Measurements from ENCODE around the gene ESRRA. TPM values are rescaled to one million over a fixed set of nuclear protein-coding genes. Genes with fewer than 3 reads are reported as not detected.
A peak's percentile ranks its signal among the peaks of the same experiment; 100 is the strongest.

ESRRA gene
- total and polyA plus RNA-seq, 2 of the 13 experiments (the other 11 are each of a cell fraction or from before 2014, with no cell fraction given) = 18.1 to 36.3 TPM

DNA sequence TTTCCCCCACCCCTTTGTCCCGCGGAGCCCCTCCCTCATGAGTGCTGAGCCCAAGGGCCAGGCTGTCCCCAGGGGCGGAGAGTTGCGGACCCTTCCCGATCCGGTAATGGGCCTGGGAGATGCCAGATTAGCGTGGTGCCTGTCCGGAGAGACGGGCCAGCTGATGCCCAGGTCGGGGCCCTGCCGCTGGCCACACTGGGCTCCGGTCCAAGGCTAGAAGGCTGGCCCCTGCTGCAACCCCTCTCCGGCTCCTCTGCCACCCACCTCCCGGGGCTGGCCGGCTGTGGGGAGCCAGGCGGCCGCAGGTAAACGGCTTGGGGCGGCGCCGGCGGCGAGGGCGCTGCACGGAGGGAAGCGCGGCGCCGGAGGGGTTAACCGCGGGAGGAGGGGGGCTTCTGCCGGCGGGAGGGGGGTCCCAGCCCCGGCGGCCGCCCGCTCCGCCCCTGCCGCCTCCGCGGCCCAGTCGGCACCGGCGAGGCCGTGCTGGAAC is 14.0 kb upstream of the ESRRA start, which contains the start of gene KCNK4:
TSS of gene KCNK4 (plus strand) at position 41 of the 490 bp plus-strand sequence. CDS start 1,717 bp downstream, outside the sequence.
- Histone ChIP-seq H3K27me3 (ENCODE audit: control insufficient read depth in 1 of 2, insufficient read depth in 2 of 2, low read length in 2 of 2) (peaks cover 19 to 57% of the 10 kb centered on the region in 2 experiments), H2AFZ (ENCODE audit: low read length) (no peak within 1 kb of the TSS), H3K4me2 (ENCODE audit: low read depth, low read length) (peak within 1 kb of the TSS; percentile 60), H3K79me2 (ENCODE audit: insufficient read depth, low read length) (no peaks in the 10 kb centered on the region), H4K20me1 (ENCODE audit: insufficient read depth, low read length) (no peaks in the 10 kb centered on the region), H3K36me3 (replicated peaks in 1 of 2; ENCODE audit: control insufficient read depth in 1 of 2, insufficient read depth in 2 of 2, low read length in 2 of 2) (no peaks in the 10 kb centered on the region), H3K27ac (ENCODE audit: extremely low read length, insufficient read depth, low read length) (no peak within 1 kb of the TSS), H3K9ac (ENCODE audit: insufficient read depth, low read depth, low read length) (no peak within 1 kb of the TSS), H3K4me3 (replicated peaks in 1 of 3; ENCODE audit: insufficient read depth in 1 of 3, low read depth in 2 of 3, low read length in 3 of 3) (peak within 1 kb of the TSS; percentile 16 to 61 (median 26); a peak in 4 of 6 replicates), H3K4me1 (ENCODE audit: insufficient read depth, low read length) (peaks cover 19% of the 10 kb centered on the region; the same call in 1 of the 2 replicates), H3K9me3 (ENCODE audit: low read length) (no peaks in the 10 kb centered on the region)
- ChIA-PET CTCF (ENCODE audit: low intra/inter-chr PET ratio, low total read pairs) (no interaction called here), POLR2A (interaction anchor here (0.5 to 1.0 kb wide), 2 partner anchors 13 to 102 kb away, joined by 3 read pairs; no protein-coding TSS in a partner anchor)
- DNase-seq (ENCODE audit: low spot score) = no peak
- no peak for FAIRE-seq
- TF ChIP-seq DPF2 (CRISPR knock-in tag; IDR thresholded peaks at IDR 0.05; ENCODE audit: borderline replicate concordance, low read depth) (no peak), HNRNPLL (IDR thresholded peaks at IDR 0.05; ENCODE audit: low read depth, low read length, poor library complexity, severe bottlenecking) (peak; percentile 25)
- no TSS peak for BruUV-seq (replicated peaks)
- in situ Hi-C loops (cut with HindIII; ENCODE audit: extremely low pct_ligation_motif_present, low pct_unique_long_range_greater_than_20kb) = no loop called here
- intact Hi-C loops (cut with micrococcal nuclease; ENCODE audit: unreplicated experiment) = no loop called here
- ATAC-seq = no peak
- WGBS (ENCODE audit: low lambda C conversion rate) = 0% methylated on average over 4 of the region's 45 CpGs

DNA sequence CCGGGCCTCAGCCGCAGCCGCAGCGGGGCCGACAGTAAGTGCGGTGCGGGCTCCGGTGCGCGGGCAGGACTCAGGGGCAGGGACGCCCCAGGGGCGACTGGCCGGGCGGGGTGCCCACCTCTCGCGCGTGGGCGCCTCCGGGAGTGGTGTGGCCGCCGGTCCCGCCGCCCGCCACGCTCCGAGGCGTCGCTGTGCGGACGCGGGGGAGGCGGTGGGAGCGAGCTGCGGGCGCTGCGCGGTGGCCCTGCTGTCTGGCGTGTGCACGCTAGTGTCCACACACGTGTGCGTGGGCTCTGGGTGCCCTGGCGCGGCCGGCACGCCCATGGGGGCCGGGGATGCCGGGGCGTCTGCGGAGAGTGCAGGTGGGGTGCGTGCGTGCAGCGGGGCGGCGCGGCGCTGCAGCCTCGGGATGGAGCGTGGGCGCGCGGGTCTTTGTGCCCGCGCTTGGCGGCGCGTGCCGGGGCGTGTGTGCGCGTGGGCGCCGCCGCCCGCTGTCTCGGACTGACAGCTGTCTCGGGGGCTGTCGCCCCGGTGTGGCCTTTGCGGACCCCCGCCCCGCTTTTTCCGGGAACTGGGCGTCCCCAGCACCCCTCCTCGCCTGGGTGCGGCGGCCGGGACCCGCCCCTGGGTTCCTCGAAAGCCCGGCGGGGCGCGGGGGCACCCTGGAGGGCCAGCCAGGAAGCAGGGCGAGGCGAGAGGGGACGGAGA is 13.4 kb upstream of the ESRRA start:
- Histone ChIP-seq H2AFZ (ENCODE audit: low read length) (no peak overlapping the region), H3K4me2 (ENCODE audit: low read depth, low read length) (peak overlapping the region; percentile 60), H3K27me3 (ENCODE audit: control insufficient read depth in 1 of 2, insufficient read depth in 2 of 2, low read length in 2 of 2) (peaks cover 22 to 63% of the 10 kb centered on the region in 2 experiments), H3K9me3 (ENCODE audit: low read length) (no peaks in the 10 kb centered on the region), H3K9ac (ENCODE audit: insufficient read depth, low read depth, low read length) (no peak overlapping the region), H3K27ac (ENCODE audit: extremely low read length, insufficient read depth, low read length) (no peak overlapping the region), H4K20me1 (ENCODE audit: insufficient read depth, low read length) (no peaks in the 10 kb centered on the region), H3K4me1 (ENCODE audit: insufficient read depth, low read length) (0 out of 2 replicates have a peak, but pooled peaks cover 13% of the 10 kb centered on the region), H3K4me3 (replicated peaks in 1 of 3; ENCODE audit: insufficient read depth in 1 of 3, low read depth in 2 of 3, low read length in 3 of 3) (peak overlapping the region; percentile 16 to 61 (median 26); a peak in 4 of 6 replicates), H3K79me2 (ENCODE audit: insufficient read depth, low read length) (no peaks in the 10 kb centered on the region), H3K36me3 (replicated peaks in 1 of 2; ENCODE audit: control insufficient read depth in 1 of 2, insufficient read depth in 2 of 2, low read length in 2 of 2) (no peaks in the 10 kb centered on the region)
- TF ChIP-seq EED (CRISPR knock-in tag; IDR thresholded peaks at IDR 0.05) = peak; percentile 35; the same call in 1 of the 2 replicates
- TF ChIP-seq FIP1L1 (IDR thresholded peaks at IDR 0.05; ENCODE audit: borderline replicate concordance, insufficient read depth, low read depth, low read length) = no peak
- TF ChIP-seq BCL6 (CRISPR knock-in tag; IDR thresholded peaks at IDR 0.05) = peak; percentile 93
- TF ChIP-seq, protein P1, sequence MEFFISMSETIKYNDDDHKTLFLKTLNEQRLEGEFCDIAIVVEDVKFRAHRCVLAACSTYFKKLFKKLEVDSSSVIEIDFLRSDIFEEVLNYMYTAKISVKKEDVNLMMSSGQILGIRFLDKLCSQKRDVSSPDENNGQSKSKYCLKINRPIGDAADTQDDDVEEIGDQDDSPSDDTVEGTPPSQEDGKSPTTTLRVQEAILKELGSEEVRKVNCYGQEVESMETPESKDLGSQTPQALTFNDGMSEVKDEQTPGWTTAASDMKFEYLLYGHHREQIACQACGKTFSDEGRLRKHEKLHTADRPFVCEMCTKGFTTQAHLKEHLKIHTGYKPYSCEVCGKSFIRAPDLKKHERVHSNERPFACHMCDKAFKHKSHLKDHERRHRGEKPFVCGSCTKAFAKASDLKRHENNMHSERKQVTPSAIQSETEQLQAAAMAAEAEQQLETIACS (CRISPR knock-in tag; IDR thresholded peaks at IDR 0.05) = 0 out of 2 replicates have a peak, but pooled peaks have one; percentile 47
- ChIA-PET POLR2A (interaction anchor here (0.5 kb wide), 1 partner anchor 103 kb away, joined by 3 read pairs; no protein-coding TSS in a partner anchor), CTCF (ENCODE audit: low intra/inter-chr PET ratio, low total read pairs) (no interaction called here)
- intact Hi-C loops (cut with micrococcal nuclease; ENCODE audit: unreplicated experiment) (no loop called here), in situ Hi-C loops (cut with HindIII; ENCODE audit: extremely low pct_ligation_motif_present, low pct_unique_long_range_greater_than_20kb) (no loop called here)
- ATAC-seq (peak; percentile 17; the same call in 2 of the 3 replicates), DNase-seq (ENCODE audit: low spot score) (no peak), FAIRE-seq (no peak)
- no CpG with 5 or more reads among the region's 96 CpGs for WGBS (ENCODE audit: low lambda C conversion rate)
- BruUV-seq (replicated peaks) = no TSS peak
